K562 (cell line): ENCODE data around the gene NUP85. TPM values are rescaled to one million over a fixed set of nuclear protein-coding genes. Genes with fewer than 3 reads are reported as not detected.

ENCODE experiments used
- MYC ChIP-seq, 2 experiments: fragments of 250-450 bp in 1 of 2; sonication (Bioruptor Pico) in 1 of 2; IDR thresholded peaks; 2 replicates each; pipeline versions ENCODE4 v1.5.1 to v1.6.1; 2012 to 2021; ENCODE audit warnings: low read depth in 2 of 2, borderline replicate concordance in 1 of 2, improper control_type of control experiment in 1 of 2, low read length in 1 of 2, mild to moderate bottlenecking in 1 of 2, moderate library complexity in 1 of 2
- ZNF518B ChIP-seq: fragments of 250-450 bp; sonication (Bioruptor Pico); IDR thresholded peaks from 2 replicates; pipeline ENCODE4 v1.5.0; 2021; ENCODE audit warnings: mild to moderate bottlenecking, moderate library complexity
- polyA plus RNA-seq, 8 experiments: library from polyadenylated mRNA; depleted of rRNA in 4 of 8; stranded (reverse) in 5 of 8; unstranded in 3 of 8; fragments of >200 nt; fragmentation: Nextera tagmentation in 2 of 8; fragmentation: Illumina TruSeq in 1 of 8; extraction: Ambion mirVana in 2 of 8; extraction: Trizol in 1 of 8; gene quantifications; 2 replicates each; pipeline versions ENCODE4 v1.2.1 to v1.2.3, GENCODE V29; 2011 to 2014; ENCODE audit warnings: inconsistent platforms in 1 of 8, missing spikeins in 1 of 8
- total RNA-seq, 7 experiments: library from RNA; depleted of rRNA in 6 of 7; stranded (reverse); fragments of >200 nt in 6 of 7; fragmentation: Illumina TruSeq in 2 of 7; extraction: Trizol in 2 of 7; gene quantifications; 2 replicates each; pipeline versions ENCODE4 v1.2.1 to v1.2.3, GENCODE V29; 2011 to 2021; ENCODE audit warnings: low replicate concordance in 1 of 7
- TF ChIP-seq, protein P1 (sequence below): fragments of 450-650 bp; IDR thresholded peaks from 2 replicates; pipeline ENCODE4 v1.7.1; 2018; ENCODE audit warnings: mild to moderate bottlenecking, low read depth; ENCODE audit not compliant: partially characterized antibody
- TF ChIP-seq, protein P2 (sequence below): sonication (generic); formaldehyde crosslinking; IDR thresholded peaks from 2 replicates; pipeline ENCODE4 v1.8.1; 2023; ENCODE audit warnings: mild to moderate bottlenecking, missing genetic modification reagents

The NUP85 gene
- total and polyA plus RNA-seq, 9 of the 15 experiments (the other 6 are each of a cell fraction or from before 2014, with no cell fraction given): 50.2 to 177 (median 110) TPM

GRCh38 chr17:75271233-75271954 is 65.9 kb downstream of the NUP85 start (continued):
- no peak for TF ChIP-seq ZNF518B (CRISPR knock-in tag)
- TF ChIP-seq MYC (IDR thresholded peaks at IDR 0.05; ENCODE audit: low read depth, low read length): peak; percentile 82
- peak; percentile 44; the same call in 1 of the 2 replicates for TF ChIP-seq MYC (CRISPR knock-in tag; IDR thresholded peaks at IDR 0.05; ENCODE audit: borderline replicate concordance, low read depth)
- TF ChIP-seq, protein P1, sequence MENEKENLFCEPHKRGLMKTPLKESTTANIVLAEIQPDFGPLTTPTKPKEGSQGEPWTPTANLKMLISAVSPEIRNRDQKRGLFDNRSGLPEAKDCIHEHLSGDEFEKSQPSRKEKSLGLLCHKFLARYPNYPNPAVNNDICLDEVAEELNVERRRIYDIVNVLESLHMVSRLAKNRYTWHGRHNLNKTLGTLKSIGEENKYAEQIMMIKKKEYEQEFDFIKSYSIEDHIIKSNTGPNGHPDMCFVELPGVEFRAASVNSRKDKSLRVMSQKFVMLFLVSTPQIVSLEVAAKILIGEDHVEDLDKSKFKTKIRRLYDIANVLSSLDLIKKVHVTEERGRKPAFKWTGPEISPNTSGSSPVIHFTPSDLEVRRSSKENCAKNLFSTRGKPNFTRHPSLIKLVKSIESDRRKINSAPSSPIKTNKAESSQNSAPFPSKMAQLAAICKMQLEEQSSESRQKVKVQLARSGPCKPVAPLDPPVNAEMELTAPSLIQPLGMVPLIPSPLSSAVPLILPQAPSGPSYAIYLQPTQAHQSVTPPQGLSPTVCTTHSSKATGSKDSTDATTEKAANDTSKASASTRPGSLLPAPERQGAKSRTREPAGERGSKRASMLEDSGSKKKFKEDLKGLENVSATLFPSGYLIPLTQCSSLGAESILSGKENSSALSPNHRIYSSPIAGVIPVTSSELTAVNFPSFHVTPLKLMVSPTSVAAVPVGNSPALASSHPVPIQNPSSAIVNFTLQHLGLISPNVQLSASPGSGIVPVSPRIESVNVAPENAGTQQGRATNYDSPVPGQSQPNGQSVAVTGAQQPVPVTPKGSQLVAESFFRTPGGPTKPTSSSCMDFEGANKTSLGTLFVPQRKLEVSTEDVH: no peak
- TF ChIP-seq, protein P2, sequence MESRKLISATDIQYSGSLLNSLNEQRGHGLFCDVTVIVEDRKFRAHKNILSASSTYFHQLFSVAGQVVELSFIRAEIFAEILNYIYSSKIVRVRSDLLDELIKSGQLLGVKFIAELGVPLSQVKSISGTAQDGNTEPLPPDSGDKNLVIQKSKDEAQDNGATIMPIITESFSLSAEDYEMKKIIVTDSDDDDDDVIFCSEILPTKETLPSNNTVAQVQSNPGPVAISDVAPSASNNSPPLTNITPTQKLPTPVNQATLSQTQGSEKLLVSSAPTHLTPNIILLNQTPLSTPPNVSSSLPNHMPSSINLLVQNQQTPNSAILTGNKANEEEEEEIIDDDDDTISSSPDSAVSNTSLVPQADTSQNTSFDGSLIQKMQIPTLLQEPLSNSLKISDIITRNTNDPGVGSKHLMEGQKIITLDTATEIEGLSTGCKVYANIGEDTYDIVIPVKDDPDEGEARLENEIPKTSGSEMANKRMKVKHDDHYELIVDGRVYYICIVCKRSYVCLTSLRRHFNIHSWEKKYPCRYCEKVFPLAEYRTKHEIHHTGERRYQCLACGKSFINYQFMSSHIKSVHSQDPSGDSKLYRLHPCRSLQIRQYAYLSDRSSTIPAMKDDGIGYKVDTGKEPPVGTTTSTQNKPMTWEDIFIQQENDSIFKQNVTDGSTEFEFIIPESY (CRISPR knock-in tag): peak; percentile 65; the same call in 1 of the 2 replicates
